Activated naive CD8-positive, alpha-beta T cell treated with anti-CD3 and anti-CD28 coated beads, Interleukin-2, amount 50 U/mL, for 16 hours (primary cell): ENCODE data around the gene SPSB4.
"Not testable (repeated sequence)": the region's sequence is repeated elsewhere in the genome, so short reads cannot be mapped to it uniquely, and the experiment has no call there.

Experiments
- DNase-seq: peaks from one replicate; pipeline ENCODE4 v3.0.0-alpha.2; 2020; ENCODE audit warnings: low read depth, low spot score

SPSB4 gene

GRCh38 chr3:141050576-141051442, at the start of gene SPSB4:
Gene SPSB4, plus strand, starts transcription at chr3:141051347. Its CDS starts 14,758 bp downstream, at chr3:141066105.
- no peak for DNase-seq

- no peak for DNase-seq
These were observed 44.8 kb upstream of the SPSB4 start for GRCh38 chr3:141006344-141006743.

- DNase-seq = no peak
These were observed 41.7 kb upstream of the SPSB4 start for GRCh38 chr3:141009496-141009895.

- DNase-seq = peak; percentile 37
These were observed 39.7 kb upstream of the SPSB4 start for GRCh38 chr3:141011232-141011996.

- DNase-seq = no peak
These were observed 39.2 kb upstream of the SPSB4 start for GRCh38 chr3:141011997-141012262.

- DNase-seq = no peak
These were observed 38.6 kb upstream of the SPSB4 start for GRCh38 chr3:141012571-141012970.

GRCh38 chr3:141015481-141015880, 35.7 kb upstream of the SPSB4 start:
- no peak for DNase-seq

GRCh38 chr3:141017366-141018322, 33.5 kb upstream of the SPSB4 start:
- not testable (repeated sequence) for DNase-seq

GRCh38 chr3:141019244-141019643, 31.9 kb upstream of the SPSB4 start:
- no peak for DNase-seq

- DNase-seq = no peak
These were observed 30.9 kb upstream of the SPSB4 start for GRCh38 chr3:141020143-141020830.

GRCh38 chr3:141021261-141021660, 29.9 kb upstream of the SPSB4 start:
- no peak for DNase-seq

GRCh38 chr3:141030296-141030695, 20.9 kb upstream of the SPSB4 start:
- no peak for DNase-seq

GRCh38 chr3:141039589-141039988, 11.6 kb upstream of the SPSB4 start:
- no peak for DNase-seq

GRCh38 chr3:141044695-141045641, 6.2 kb upstream of the SPSB4 start:
- no peak for DNase-seq

GRCh38 chr3:141045849-141046248, 5.3 kb upstream of the SPSB4 start:
- DNase-seq = no peak

- no peak for DNase-seq
These were observed 4.0 kb upstream of the SPSB4 start for GRCh38 chr3:141047168-141047567.

- DNase-seq = no peak
These were observed 1.5 kb upstream of the SPSB4 start for GRCh38 chr3:141049681-141050080.

GRCh38 chr3:141051443-141052200, 475 bp downstream of the SPSB4 start:
- no peak for DNase-seq
